Measurements from ENCODE around the gene RMND5A. TPM values are rescaled to one million over a fixed set of nuclear protein-coding genes. Genes with fewer than 3 reads are reported as not detected.
A peak's percentile ranks its signal among the peaks of the same experiment; 100 is the strongest.

The RMND5A gene
- polyA plus RNA-seq, 1 donor: 52.8 TPM

- peaks cover 6% of the 10 kb centered on the region for H3K9me3 ChIP-seq (ENCODE audit: control insufficient read depth, low read depth, low read length)
- no peak overlapping the region for H3K4me3 ChIP-seq (ENCODE audit: low read length)
- no peaks in the 10 kb centered on the region for H3K36me3 ChIP-seq (ENCODE audit: control insufficient read depth, insufficient read depth, low read length)
- H3K27me3 ChIP-seq (ENCODE audit: control insufficient read depth, insufficient read depth, low read length): peaks cover 84% of the 10 kb centered on the region
- no peak overlapping the region for H3K27ac ChIP-seq (ENCODE audit: low read length)
- peaks cover 15% of the 10 kb centered on the region for H3K4me1 ChIP-seq (ENCODE audit: control insufficient read depth, insufficient read depth, low read length)
- DNase-seq: no peak
- WGBS (ENCODE audit: insufficient coverage, low lambda C conversion rate): no CpG with 5 or more reads among the region's 40 CpGs
Observed at GRCh38 chr2:86789687-86790133, 69.6 kb downstream of the RMND5A start.

- H3K9me3 ChIP-seq (ENCODE audit: control insufficient read depth, low read depth, low read length): peaks cover 6% of the 10 kb centered on the region
- H3K4me3 ChIP-seq (ENCODE audit: low read length): no peak overlapping the region
- DNase-seq: no peak
- peaks cover 85% of the 10 kb centered on the region for H3K27me3 ChIP-seq (ENCODE audit: control insufficient read depth, insufficient read depth, low read length)
- peaks cover 15% of the 10 kb centered on the region for H3K4me1 ChIP-seq (ENCODE audit: control insufficient read depth, insufficient read depth, low read length)
- WGBS (ENCODE audit: insufficient coverage, low lambda C conversion rate): no CpG with 5 or more reads among the region's 40 CpGs
- H3K27ac ChIP-seq (ENCODE audit: low read length): no peak overlapping the region
- H3K36me3 ChIP-seq (ENCODE audit: control insufficient read depth, insufficient read depth, low read length): no peaks in the 10 kb centered on the region
Observed at GRCh38 chr2:86790134-86790675, 70.1 kb downstream of the RMND5A start.

- no peak within 1 kb of the TSS for H3K27ac ChIP-seq (ENCODE audit: low read length)
- DNase-seq: peak in 1 of 2 donors; percentile 36
- peaks cover 15% of the 10 kb centered on the region for H3K4me1 ChIP-seq (ENCODE audit: control insufficient read depth, insufficient read depth, low read length)
- 0% methylated on average over 1 of the region's 57 CpGs for WGBS (ENCODE audit: insufficient coverage, low lambda C conversion rate)
- peaks cover 84% of the 10 kb centered on the region for H3K27me3 ChIP-seq (ENCODE audit: control insufficient read depth, insufficient read depth, low read length)
- peak within 1 kb of the TSS; percentile 5 for H3K4me3 ChIP-seq (ENCODE audit: low read length)
- no peaks in the 10 kb centered on the region for H3K36me3 ChIP-seq (ENCODE audit: control insufficient read depth, insufficient read depth, low read length)
- peaks cover 9% of the 10 kb centered on the region for H3K9me3 ChIP-seq (ENCODE audit: control insufficient read depth, low read depth, low read length)
Observed at GRCh38 chr2:86790676-86791572, 70.8 kb downstream of the RMND5A start, which contains the start of gene CD8A. CD8A (minus strand) TSS chr2:86790913; CDS start chr2:86790825, 88 bp downstream.

GRCh38 chr2:86791573-86791972 lies 71.5 kb downstream of the RMND5A start:
- H3K27me3 ChIP-seq (ENCODE audit: control insufficient read depth, insufficient read depth, low read length): peaks cover 84% of the 10 kb centered on the region
- no peaks in the 10 kb centered on the region for H3K36me3 ChIP-seq (ENCODE audit: control insufficient read depth, insufficient read depth, low read length)
- WGBS (ENCODE audit: insufficient coverage, low lambda C conversion rate): no CpG with 5 or more reads among the region's 7 CpGs
- H3K4me1 ChIP-seq (ENCODE audit: control insufficient read depth, insufficient read depth, low read length): peaks cover 15% of the 10 kb centered on the region
- DNase-seq: no peak
- no peak overlapping the region for H3K27ac ChIP-seq (ENCODE audit: low read length)
- H3K9me3 ChIP-seq (ENCODE audit: control insufficient read depth, low read depth, low read length): peaks cover 9% of the 10 kb centered on the region
- no peak overlapping the region for H3K4me3 ChIP-seq (ENCODE audit: low read length)

- WGBS (ENCODE audit: insufficient coverage, low lambda C conversion rate): no CpG with 5 or more reads among the region's 4 CpGs
- no peaks in the 10 kb centered on the region for H3K36me3 ChIP-seq (ENCODE audit: control insufficient read depth, insufficient read depth, low read length)
- peaks cover 9% of the 10 kb centered on the region for H3K9me3 ChIP-seq (ENCODE audit: control insufficient read depth, low read depth, low read length)
- no peak for DNase-seq
- H3K4me1 ChIP-seq (ENCODE audit: control insufficient read depth, insufficient read depth, low read length): peaks cover 15% of the 10 kb centered on the region
- H3K27me3 ChIP-seq (ENCODE audit: control insufficient read depth, insufficient read depth, low read length): peaks cover 66% of the 10 kb centered on the region
- H3K4me3 ChIP-seq (ENCODE audit: low read length): no peak overlapping the region
- H3K27ac ChIP-seq (ENCODE audit: low read length): no peak overlapping the region
Observed at GRCh38 chr2:86793752-86794151, 73.7 kb downstream of the RMND5A start.

GRCh38 chr2:86794861-86795260 lies 74.8 kb downstream of the RMND5A start:
- Histone ChIP-seq H3K9me3 (ENCODE audit: control insufficient read depth, low read depth, low read length) (peaks cover 9% of the 10 kb centered on the region), H3K27me3 (ENCODE audit: control insufficient read depth, insufficient read depth, low read length) (peaks cover 55% of the 10 kb centered on the region), H3K36me3 (ENCODE audit: control insufficient read depth, insufficient read depth, low read length) (no peaks in the 10 kb centered on the region), H3K4me3 (ENCODE audit: low read length) (no peak overlapping the region), H3K27ac (ENCODE audit: low read length) (no peak overlapping the region), H3K4me1 (ENCODE audit: control insufficient read depth, insufficient read depth, low read length) (peaks cover 10% of the 10 kb centered on the region)
- DNase-seq: no peak
- WGBS (ENCODE audit: insufficient coverage, low lambda C conversion rate): 88% methylated on average over 1 of the region's 2 CpGs

- no CpG with 5 or more reads among the region's 2 CpGs for WGBS (ENCODE audit: insufficient coverage, low lambda C conversion rate)
- no peak for DNase-seq
- Histone ChIP-seq H3K27ac (ENCODE audit: low read length) (no peak overlapping the region), H3K4me1 (ENCODE audit: control insufficient read depth, insufficient read depth, low read length) (no peaks in the 10 kb centered on the region), H3K36me3 (ENCODE audit: control insufficient read depth, insufficient read depth, low read length) (no peaks in the 10 kb centered on the region), H3K4me3 (ENCODE audit: low read length) (no peak overlapping the region), H3K9me3 (ENCODE audit: control insufficient read depth, low read depth, low read length) (no peaks in the 10 kb centered on the region), H3K27me3 (ENCODE audit: control insufficient read depth, insufficient read depth, low read length) (no peaks in the 10 kb centered on the region)
Observed at GRCh38 chr2:86800856-86801567, 80.9 kb downstream of the RMND5A start.

GRCh38 chr2:86806059-86806857 lies 86.2 kb downstream of the RMND5A start:
- Histone ChIP-seq H3K9me3 (ENCODE audit: control insufficient read depth, low read depth, low read length) (no peaks in the 10 kb centered on the region), H3K4me3 (ENCODE audit: low read length) (no peak overlapping the region), H3K27me3 (ENCODE audit: control insufficient read depth, insufficient read depth, low read length) (peaks cover 15% of the 10 kb centered on the region), H3K4me1 (ENCODE audit: control insufficient read depth, insufficient read depth, low read length) (peaks cover 4% of the 10 kb centered on the region), H3K27ac (ENCODE audit: low read length) (no peak overlapping the region), H3K36me3 (ENCODE audit: control insufficient read depth, insufficient read depth, low read length) (no peaks in the 10 kb centered on the region)
- no peak for DNase-seq
- 86% methylated on average over 2 of the region's 21 CpGs for WGBS (ENCODE audit: insufficient coverage, low lambda C conversion rate)

GRCh38 chr2:86807133-86807467 lies 87.0 kb downstream of the RMND5A start:
- Histone ChIP-seq H3K9me3 (ENCODE audit: control insufficient read depth, low read depth, low read length) (no peaks in the 10 kb centered on the region), H3K27me3 (ENCODE audit: control insufficient read depth, insufficient read depth, low read length) (peaks cover 15% of the 10 kb centered on the region), H3K36me3 (ENCODE audit: control insufficient read depth, insufficient read depth, low read length) (no peaks in the 10 kb centered on the region), H3K4me1 (ENCODE audit: control insufficient read depth, insufficient read depth, low read length) (peaks cover 4% of the 10 kb centered on the region), H3K27ac (ENCODE audit: low read length) (no peak overlapping the region), H3K4me3 (ENCODE audit: low read length) (peak overlapping the region; percentile 49)
- WGBS (ENCODE audit: insufficient coverage, low lambda C conversion rate): 8% methylated on average over 2 of the region's 11 CpGs
- DNase-seq: no peak
